ENCODE results near the gene ANO2. TPM values are rescaled to one million over a fixed set of nuclear protein-coding genes. Genes with fewer than 3 reads are reported as not detected.

Gene ANO2
- total and polyA plus RNA-seq, 2 experiments from 2014 or later = 0.21 TPM; not detected in 1

DNA sequence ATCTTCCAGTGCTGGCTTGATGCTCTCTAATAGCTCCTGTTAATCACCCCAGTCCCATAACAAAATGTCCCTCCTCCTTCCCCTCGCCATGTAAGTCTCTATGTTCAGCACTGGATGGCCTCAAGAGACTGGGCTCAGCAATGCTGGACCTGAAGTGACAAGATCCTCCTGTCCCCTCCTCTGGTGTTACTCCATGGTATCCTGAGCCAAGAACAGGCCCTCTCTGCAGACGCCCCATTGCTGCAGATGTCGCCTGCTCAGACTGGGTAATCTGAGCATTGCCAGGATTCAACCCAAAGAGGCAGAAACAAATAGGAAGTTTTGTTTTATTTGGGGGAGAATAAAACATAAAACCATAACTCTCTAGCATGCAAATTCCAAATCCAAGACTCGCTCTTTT, 363.4 kb downstream of the ANO2 start:
- TF ChIP-seq CTCF (IDR thresholded peaks at IDR 0.05; ENCODE audit: low read depth, low read length) = no peak
- no peak overlapping the region for H3K27ac ChIP-seq

DNA sequence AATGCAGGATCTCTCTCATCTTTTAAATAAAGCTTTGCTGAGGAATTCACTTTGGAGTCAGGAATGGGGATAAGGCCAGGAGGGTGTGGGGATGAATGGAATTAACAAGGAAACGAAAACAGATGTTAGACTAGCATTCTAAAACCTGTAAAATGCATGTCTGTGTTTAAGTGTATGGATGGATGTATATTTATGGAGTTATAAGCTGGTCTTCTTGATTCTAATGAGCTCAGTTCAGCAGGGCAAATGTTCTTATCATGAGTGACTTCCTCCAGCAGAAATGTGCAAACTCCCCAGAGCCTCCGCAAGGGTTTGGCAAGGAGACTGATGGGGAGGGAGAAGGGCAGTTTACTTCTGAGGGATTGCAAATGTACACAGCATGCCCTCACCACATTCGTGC, 364.0 kb downstream of the ANO2 start:
- Histone ChIP-seq H3K27ac (no peak overlapping the region), H3K27me3 (no peaks in the 10 kb centered on the region), H3K9me3 (ENCODE audit: low read depth) (no peaks in the 10 kb centered on the region), H3K4me3 (no peak overlapping the region), H3K36me3 (no peaks in the 10 kb centered on the region), H3K4me1 (ENCODE audit: low read depth) (peaks cover 14% of the 10 kb centered on the region)
- DNase-seq (ENCODE audit: low read depth in 1 of 2, low spot score in 1 of 2) = peak in 1 of 2 donors; percentile 37
- no peak for TF ChIP-seq CTCF (IDR thresholded peaks at IDR 0.05; ENCODE audit: low read depth, low read length)

More for the DNA sequence above, 363.4 kb downstream of the ANO2 start:
- Histone ChIP-seq H3K36me3 (no peaks in the 10 kb centered on the region), H3K4me1 (ENCODE audit: low read depth) (peaks cover 14% of the 10 kb centered on the region), H3K9me3 (ENCODE audit: low read depth) (no peaks in the 10 kb centered on the region), H3K27me3 (no peaks in the 10 kb centered on the region), H3K4me3 (no peak overlapping the region)
- DNase-seq (ENCODE audit: low read depth in 1 of 2, low spot score in 1 of 2) = no peak

GRCh38 chr12:5578775-5579174, 366.3 kb downstream of the ANO2 start:
- Histone ChIP-seq H3K36me3 (no peaks in the 10 kb centered on the region), H3K9me3 (ENCODE audit: low read depth) (no peaks in the 10 kb centered on the region), H3K4me1 (ENCODE audit: low read depth) (peaks cover 14% of the 10 kb centered on the region), H3K27me3 (no peaks in the 10 kb centered on the region), H3K27ac (no peak overlapping the region), H3K4me3 (no peak overlapping the region)
- DNase-seq (ENCODE audit: low read depth in 1 of 2, low spot score in 1 of 2) = no peak
- no peak for TF ChIP-seq CTCF (IDR thresholded peaks at IDR 0.05; ENCODE audit: low read depth, low read length)

DNA sequence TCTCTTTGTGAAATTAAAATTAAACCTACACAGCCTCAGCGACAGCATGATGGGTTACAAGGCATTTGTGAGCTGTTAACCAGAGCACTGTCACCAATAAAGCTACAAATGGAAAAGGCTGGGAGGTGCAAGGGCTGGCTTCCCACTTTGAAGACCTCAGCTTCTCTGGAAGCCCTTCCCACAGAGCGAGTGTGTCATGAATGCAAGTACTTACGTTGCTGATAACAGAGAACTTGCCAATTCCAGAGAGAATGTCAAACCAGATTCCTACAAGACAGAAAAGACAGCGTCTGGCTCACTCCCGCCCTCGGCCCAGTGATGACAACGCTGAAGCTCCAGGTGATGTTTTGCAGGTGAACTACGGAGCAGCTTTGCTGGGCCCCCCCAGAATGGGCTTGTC, 367.3 kb downstream of the ANO2 start:
- H3K4me1 ChIP-seq (ENCODE audit: low read depth) = peaks cover 14% of the 10 kb centered on the region
- no peaks in the 10 kb centered on the region for H3K27me3 ChIP-seq
- no peak for TF ChIP-seq CTCF (IDR thresholded peaks at IDR 0.05; ENCODE audit: low read depth, low read length)
- H3K9me3 ChIP-seq (ENCODE audit: low read depth) = no peaks in the 10 kb centered on the region
- H3K27ac ChIP-seq = peak overlapping the region; percentile 12
- peak in 1 of 2 donors; percentile 64 for DNase-seq (ENCODE audit: low read depth in 1 of 2, low spot score in 1 of 2)
- H3K36me3 ChIP-seq = no peaks in the 10 kb centered on the region
- no peak overlapping the region for H3K4me3 ChIP-seq

- TF ChIP-seq CTCF (IDR thresholded peaks at IDR 0.05; ENCODE audit: low read depth, low read length) = no peak
- no peaks in the 10 kb centered on the region for H3K27me3 ChIP-seq
- no peaks in the 10 kb centered on the region for H3K9me3 ChIP-seq (ENCODE audit: low read depth)
- no peak overlapping the region for H3K4me3 ChIP-seq
- peak overlapping the region; percentile 12 for H3K27ac ChIP-seq
- H3K36me3 ChIP-seq = no peaks in the 10 kb centered on the region
- peak in 1 of 2 donors; percentile 10 for DNase-seq (ENCODE audit: low read depth in 1 of 2, low spot score in 1 of 2)
- peaks cover 14% of the 10 kb centered on the region for H3K4me1 ChIP-seq (ENCODE audit: low read depth)
These were observed 367.8 kb downstream of the ANO2 start for GRCh38 chr12:5577211-5577612.

- no peak overlapping the region for H3K4me3 ChIP-seq
- no peaks in the 10 kb centered on the region for H3K9me3 ChIP-seq (ENCODE audit: low read depth)
- H3K36me3 ChIP-seq = no peaks in the 10 kb centered on the region
- no peak overlapping the region for H3K27ac ChIP-seq
- no peak for DNase-seq (ENCODE audit: low read depth in 1 of 2, low spot score in 1 of 2)
- TF ChIP-seq CTCF (IDR thresholded peaks at IDR 0.05; ENCODE audit: low read depth, low read length) = no peak
- H3K27me3 ChIP-seq = no peaks in the 10 kb centered on the region
- peaks cover 14% of the 10 kb centered on the region for H3K4me1 ChIP-seq (ENCODE audit: low read depth)
These were observed 369.1 kb downstream of the ANO2 start for GRCh38 chr12:5575987-5576386.

Measured in cardiac muscle cell (in vitro differentiated cells and primary cell).